Mesendoderm (in vitro differentiated cells): Measurements from ENCODE around the gene C2orf76.
"Not testable (repeated sequence)": the region's sequence is repeated elsewhere in the genome, so short reads cannot be mapped to it uniquely, and the experiment has no call there.

Experiments used
- DNase-seq: peaks from one replicate; pipeline ENCODE4 v3.0.0; 2013
- H2AK5ac ChIP-seq: 2 replicates; pipeline ENCODE4 v1.6.1; 2013; ENCODE audit warnings: low read length, inconsistent platforms
- H2BK120ac ChIP-seq: 2 replicates; pipeline ENCODE4 v1.6.1; 2013; ENCODE audit warnings: low read depth, mild to moderate bottlenecking, low read length, moderate library complexity, mixed read lengths
- H2BK15ac ChIP-seq: replicated peaks from 2 replicates; pipeline ENCODE4 v1.6.1; 2013; ENCODE audit warnings: low read depth, mild to moderate bottlenecking, moderate library complexity
- H2BK5ac ChIP-seq: 2 replicates; pipeline ENCODE4 v1.6.1; 2013; ENCODE audit warnings: low read length, inconsistent platforms
- H3K18ac ChIP-seq: 2 replicates; pipeline ENCODE4 v1.6.1; 2013; ENCODE audit warnings: mild to moderate bottlenecking, low read length, mixed read lengths
- H3K23ac ChIP-seq: one replicate; pipeline ENCODE4 v1.6.1; 2013; ENCODE audit warnings: low read length
- H3K27ac ChIP-seq: 2 replicates; pipeline ENCODE4 v1.5.1; 2013; ENCODE audit warnings: low read depth, mild to moderate bottlenecking, inconsistent platforms, low read length, moderate library complexity
- H3K27me3 ChIP-seq: 2 replicates; pipeline ENCODE4 v1.6.1; 2013; ENCODE audit warnings: low read length, control low read depth, mild to moderate bottlenecking, inconsistent platforms; ENCODE audit not compliant: insufficient read depth, poor library complexity
- H3K36me3 ChIP-seq: 2 replicates; pipeline ENCODE4 v1.6.1; 2013; ENCODE audit warnings: low read length, inconsistent platforms; ENCODE audit not compliant: control insufficient read depth, insufficient read depth
- H3K4ac ChIP-seq: one replicate; pipeline ENCODE4 v1.6.1; 2013; ENCODE audit warnings: low read depth, mild to moderate bottlenecking, low read length, moderate library complexity
- H3K4me1 ChIP-seq: 2 replicates; pipeline ENCODE4 v1.6.1; 2013; ENCODE audit warnings: low read depth, low read length, inconsistent platforms; ENCODE audit not compliant: control insufficient read depth
- H3K4me2 ChIP-seq: 2 replicates; pipeline ENCODE4 v1.6.1; 2013; ENCODE audit warnings: low read length
- H3K4me3 ChIP-seq: 2 replicates; pipeline ENCODE4 v1.5.1; 2013; ENCODE audit warnings: mild to moderate bottlenecking, low read length
- H3K56ac ChIP-seq: one replicate; pipeline ENCODE4 v1.6.1; 2013; ENCODE audit warnings: low read length
- H3K79me1 ChIP-seq: 2 replicates; pipeline ENCODE4 v1.6.1; 2013; ENCODE audit warnings: low read length, inconsistent platforms
- H3K79me2 ChIP-seq: 2 replicates; pipeline ENCODE4 v1.6.1; 2013; ENCODE audit warnings: mild to moderate bottlenecking, low read length; ENCODE audit not compliant: control insufficient read depth, insufficient read depth
- H3K9ac ChIP-seq: 2 replicates; pipeline ENCODE4 v1.6.1; 2013; ENCODE audit warnings: low read length, inconsistent platforms
- H4K5ac ChIP-seq: one replicate; pipeline ENCODE4 v1.6.1; 2013; ENCODE audit warnings: low read length
- H4K8ac ChIP-seq: one replicate; pipeline ENCODE4 v1.6.1; 2013; ENCODE audit warnings: low read depth, mild to moderate bottlenecking, control low read depth, low read length, moderate library complexity
- WGBS: extraction: QIAGEN DNeasy Blood & Tissue Kit; methylation state at CpG from one replicate; pipeline ENCODE4 v1.1.7; 2013; ENCODE audit warnings: low lambda C conversion rate, missing lambda C conversion rate; ENCODE audit not compliant: insufficient coverage; ENCODE audit errors: extremely low coverage; 5-methylcytosine and 5-hydroxymethylcytosine counted together

The C2orf76 gene

GRCh38 chr2:119407430-119408220 lies 41.0 kb upstream of the C2orf76 start:
- Histone ChIP-seq H3K79me2 (no peaks in the 10 kb centered on the region), H3K23ac (no peak overlapping the region), H3K4me1 (peaks cover 2% of the 10 kb centered on the region), H3K36me3 (no peaks in the 10 kb centered on the region), H4K8ac (no peak overlapping the region), H3K4me2 (no peak overlapping the region), H3K56ac (peak overlapping the region; percentile 64), H3K18ac (peak overlapping the region; percentile 20), H3K27me3 (no peaks in the 10 kb centered on the region), H3K4me3 (no peak overlapping the region), H2AK5ac (no peak overlapping the region), H3K27ac (no peak overlapping the region), H2BK120ac (peak overlapping the region; percentile 32), H2BK15ac (peak overlapping the region; percentile 65), H4K5ac (no peak overlapping the region), H3K79me1 (no peaks in the 10 kb centered on the region), H3K9ac (no peak overlapping the region), H3K4ac (peak overlapping the region; percentile 72), H2BK5ac (peak overlapping the region; percentile 2)
- no CpG with 5 or more reads among the region's 7 CpGs for WGBS
- DNase-seq: peak; percentile 79

- H3K79me2 ChIP-seq: no peaks in the 10 kb centered on the region
- no peak overlapping the region for H4K5ac ChIP-seq
- H4K8ac ChIP-seq: no peak overlapping the region
- no peaks in the 10 kb centered on the region for H3K27me3 ChIP-seq
- no peak for DNase-seq
- H3K4me2 ChIP-seq: no peak overlapping the region
- H2BK5ac ChIP-seq: no peak overlapping the region
- H3K23ac ChIP-seq: no peak overlapping the region
- no peak overlapping the region for H3K18ac ChIP-seq
- no peaks in the 10 kb centered on the region for H3K36me3 ChIP-seq
- no peak overlapping the region for H2AK5ac ChIP-seq
- H3K79me1 ChIP-seq: no peaks in the 10 kb centered on the region
- H3K4ac ChIP-seq: no peak overlapping the region
- peaks cover 2% of the 10 kb centered on the region for H3K4me1 ChIP-seq
- H2BK15ac ChIP-seq: no peak overlapping the region
- H2BK120ac ChIP-seq: no peak overlapping the region
- no peak overlapping the region for H3K27ac ChIP-seq
- no peak overlapping the region for H3K4me3 ChIP-seq
- no peak overlapping the region for H3K9ac ChIP-seq
- WGBS: no CpG with 5 or more reads among the region's 2 CpGs
- H3K56ac ChIP-seq: no peak overlapping the region
These were observed 38.5 kb upstream of the C2orf76 start for GRCh38 chr2:119405151-119405550.

GRCh38 chr2:119403618-119404017 lies 37.0 kb upstream of the C2orf76 start:
- not testable (repeated sequence) for H3K9ac ChIP-seq, H2BK120ac ChIP-seq, H2BK15ac ChIP-seq, H3K56ac ChIP-seq, H3K4ac ChIP-seq, H3K4me1 ChIP-seq, H3K27ac ChIP-seq, H3K4me2 ChIP-seq, H3K79me1 ChIP-seq, DNase-seq, H3K18ac ChIP-seq, H3K23ac ChIP-seq, H4K5ac ChIP-seq, H3K36me3 ChIP-seq, H4K8ac ChIP-seq, H3K79me2 ChIP-seq, H3K27me3 ChIP-seq, H3K4me3 ChIP-seq, H2AK5ac ChIP-seq, H2BK5ac ChIP-seq
- no CpG with 5 or more reads among the region's 12 CpGs for WGBS

GRCh38 chr2:119402645-119403560 lies 36.3 kb upstream of the C2orf76 start:
- no peak overlapping the region for H3K18ac ChIP-seq
- WGBS: no CpG with 5 or more reads among the region's 10 CpGs
- H3K4me1 ChIP-seq: no peaks in the 10 kb centered on the region
- H3K9ac ChIP-seq: no peak overlapping the region
- no peak overlapping the region for H3K4me3 ChIP-seq
- no peak overlapping the region for H4K5ac ChIP-seq
- no peak for DNase-seq
- no peak overlapping the region for H3K23ac ChIP-seq
- H2BK120ac ChIP-seq: no peak overlapping the region
- no peak overlapping the region for H2BK15ac ChIP-seq
- H3K4ac ChIP-seq: no peak overlapping the region
- no peak overlapping the region for H2BK5ac ChIP-seq
- no peaks in the 10 kb centered on the region for H3K27me3 ChIP-seq
- H3K36me3 ChIP-seq: no peaks in the 10 kb centered on the region
- H4K8ac ChIP-seq: no peak overlapping the region
- H3K4me2 ChIP-seq: no peak overlapping the region
- H3K79me1 ChIP-seq: no peaks in the 10 kb centered on the region
- no peak overlapping the region for H2AK5ac ChIP-seq
- no peak overlapping the region for H3K56ac ChIP-seq
- no peak overlapping the region for H3K27ac ChIP-seq
- H3K79me2 ChIP-seq: no peaks in the 10 kb centered on the region

- no peak overlapping the region for H3K9ac ChIP-seq
- H3K4ac ChIP-seq: no peak overlapping the region
- H3K27ac ChIP-seq: no peak overlapping the region
- H3K18ac ChIP-seq: no peak overlapping the region
- no peak overlapping the region for H2AK5ac ChIP-seq
- H3K27me3 ChIP-seq: no peaks in the 10 kb centered on the region
- H3K4me1 ChIP-seq: no peaks in the 10 kb centered on the region
- H3K23ac ChIP-seq: no peak overlapping the region
- H3K79me1 ChIP-seq: no peaks in the 10 kb centered on the region
- H4K8ac ChIP-seq: no peak overlapping the region
- H3K4me2 ChIP-seq: no peak overlapping the region
- no peak overlapping the region for H4K5ac ChIP-seq
- no peak overlapping the region for H2BK15ac ChIP-seq
- WGBS: no CpG with 5 or more reads among the region's 5 CpGs
- H2BK120ac ChIP-seq: no peak overlapping the region
- H3K79me2 ChIP-seq: no peaks in the 10 kb centered on the region
- no peaks in the 10 kb centered on the region for H3K36me3 ChIP-seq
- H3K56ac ChIP-seq: no peak overlapping the region
- no peak overlapping the region for H3K4me3 ChIP-seq
- H2BK5ac ChIP-seq: no peak overlapping the region
- DNase-seq: no peak
These were observed 35.5 kb upstream of the C2orf76 start for GRCh38 chr2:119402106-119402505.
